PFSK-1 (cell line): Measurements from ENCODE around the gene MCTP1.

Experiments
- FOXP2 ChIP-seq: optimal IDR thresholded peaks from 2 replicates; pipeline ENCODE3; 2011; ENCODE audit warnings: borderline replicate concordance, control low read depth, inconsistent platforms; ENCODE audit not compliant: insufficient read depth; ENCODE audit errors: extremely low read length, extremely low read depth
- POLR2AphosphoS5 ChIP-seq: IDR thresholded peaks from 2 replicates; pipeline ENCODE4 v1.6.1; 2012; ENCODE audit warnings: low read depth, mild to moderate bottlenecking, control low read depth, low read length, moderate library complexity
- TAF1 ChIP-seq: IDR thresholded peaks from 2 replicates; pipeline ENCODE4 v1.6.1; 2012; ENCODE audit warnings: low read length, control low read depth, borderline replicate concordance; ENCODE audit not compliant: insufficient read depth

DNA sequence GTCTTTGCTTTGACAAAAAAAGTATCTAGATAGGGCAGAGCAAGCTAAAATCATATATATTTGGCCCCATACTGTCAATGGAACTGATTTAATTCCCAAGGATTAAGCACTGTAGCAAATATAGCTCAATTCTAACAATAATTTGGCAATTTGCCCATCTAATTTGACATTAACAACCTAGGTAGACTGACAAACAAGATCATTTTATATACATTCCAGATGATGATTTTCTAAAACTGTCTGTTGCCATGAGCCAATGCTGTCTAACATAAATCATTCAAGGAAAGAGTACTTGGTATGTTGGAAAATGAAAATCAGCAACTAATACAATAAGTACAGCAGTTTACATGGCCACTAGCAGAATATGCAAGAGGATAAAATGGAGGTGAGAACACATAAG is 32.1 kb downstream of the MCTP1 start:
- TF ChIP-seq FOXP2: no peak
- TF ChIP-seq POLR2AphosphoS5: no peak
- TF ChIP-seq TAF1: no peak
